Measurements from ENCODE around the gene SC5D.

SC5D gene

GRCh38 chr11:121354192-121354591, 61.6 kb downstream of the SC5D start:
- TF ChIP-seq POLR2A (IDR thresholded peaks at IDR 0.05; ENCODE audit: extremely low read depth, insufficient read length), result no peak
- TF ChIP-seq CTCF (IDR thresholded peaks at IDR 0.05; ENCODE audit: low read depth, low read length), result no peak
- no peak for TF ChIP-seq MAX (IDR thresholded peaks at IDR 0.05; ENCODE audit: low read depth, low read length)
- TF ChIP-seq MYC (IDR thresholded peaks at IDR 0.05; ENCODE audit: low read depth, low read length), result no peak
- H3K4me3 ChIP-seq (ENCODE audit: low read depth, low read length), result no peak overlapping the region
- DNase-seq (ENCODE audit: low read depth), result no peak

DNA sequence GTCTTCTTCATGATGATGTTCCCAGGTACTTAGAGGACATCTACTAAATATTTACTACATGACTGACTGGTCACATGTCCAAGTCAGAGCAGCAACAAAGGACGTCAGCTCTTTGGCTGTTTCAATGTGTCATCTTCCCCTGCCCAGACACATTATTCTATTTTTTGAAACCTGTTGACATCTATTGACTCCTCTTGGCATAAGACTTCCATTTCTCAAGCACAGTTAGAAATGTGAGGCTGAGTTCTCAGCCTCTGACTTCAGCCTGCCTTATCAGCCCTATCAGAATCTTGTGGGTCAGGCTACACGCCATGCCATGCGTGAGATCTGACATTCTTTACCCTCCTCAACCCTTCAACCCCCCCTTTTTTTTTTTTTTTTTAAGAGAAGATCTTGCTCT, 63.8 kb downstream of the SC5D start:
- TF ChIP-seq MAX (IDR thresholded peaks at IDR 0.05; ENCODE audit: low read depth, low read length), result no peak
- TF ChIP-seq MYC (IDR thresholded peaks at IDR 0.05; ENCODE audit: low read depth, low read length), result no peak
- TF ChIP-seq CTCF (IDR thresholded peaks at IDR 0.05; ENCODE audit: low read depth, low read length), result no peak
- TF ChIP-seq POLR2A (IDR thresholded peaks at IDR 0.05; ENCODE audit: extremely low read depth, insufficient read length), result no peak
- no peak overlapping the region for H3K4me3 ChIP-seq (ENCODE audit: low read depth, low read length)
- no peak for DNase-seq (ENCODE audit: low read depth)
